KBM-7 (cell line): Measurements from ENCODE around the gene RFX1.
A peak's percentile ranks its signal among the peaks of the same experiment; 100 is the strongest.

ENCODE experiments used
- DNase-seq: peaks from one replicate; pipeline ENCODE4 v3.0.0-alpha.2; 2015
- in situ Hi-C: fragments of 300-500 bp; cut with MboI; formaldehyde crosslinking; loops from 2 replicates; pipeline ENCODE4 v1.14.3; 2020; ENCODE audit warnings: low sequenced_read_pairs, low pct_unique_long_range_greater_than_20kb, mixed read lengths

RFX1 gene

DNA sequence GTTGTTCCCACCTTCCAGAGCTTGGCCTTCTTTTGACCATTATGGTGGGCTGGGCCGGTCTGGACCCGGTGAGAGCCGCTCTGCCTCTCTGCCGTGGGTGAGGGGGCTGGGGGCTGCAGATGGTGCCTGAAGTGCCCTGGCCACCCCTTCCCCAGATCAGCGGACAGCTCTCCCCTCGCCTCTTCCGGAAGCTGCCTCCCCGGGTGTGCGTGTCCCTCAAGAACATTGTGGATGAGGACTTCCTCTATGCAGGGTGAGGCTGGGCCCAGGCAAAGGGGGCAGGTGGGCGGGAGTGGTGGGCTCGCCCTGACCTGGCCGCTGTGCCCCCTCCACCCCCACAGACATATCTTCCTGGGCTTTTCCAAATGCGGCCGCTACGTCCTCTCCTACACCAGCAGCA is 51.9 kb downstream of the RFX1 start:
- in situ Hi-C loops = no loop called here
- DNase-seq = no peak

DNA sequence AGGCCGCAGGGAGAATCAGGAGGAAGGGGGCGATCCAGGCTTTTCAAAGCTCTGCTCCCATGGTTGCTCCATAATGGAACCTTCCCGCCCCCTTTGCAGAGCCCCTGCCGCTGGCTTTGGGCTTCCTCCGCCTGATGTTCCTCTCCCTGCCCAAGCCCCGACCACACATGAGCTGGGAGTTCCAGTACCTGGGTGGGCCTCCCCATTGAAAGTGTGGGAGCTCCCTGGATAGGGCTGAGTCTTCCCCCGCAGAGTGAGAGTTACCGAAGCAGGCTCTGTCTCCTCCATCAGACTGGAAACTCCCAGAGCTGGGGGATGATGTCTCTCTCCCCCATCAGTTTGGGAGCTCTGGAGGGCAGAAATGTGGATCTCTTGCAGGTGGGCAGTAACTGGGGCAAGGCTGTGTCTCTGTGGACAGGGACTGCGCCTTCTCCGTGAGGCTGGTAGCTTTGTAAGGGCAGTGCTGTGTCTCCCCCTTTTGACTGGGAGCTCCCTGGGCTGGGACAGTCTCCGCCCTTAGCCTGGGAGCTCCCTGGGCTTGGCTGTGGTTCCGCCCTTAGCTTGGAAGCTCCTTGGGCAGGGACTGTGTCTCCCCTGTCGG is 53.1 kb downstream of the RFX1 start:
- in situ Hi-C loops = no loop called here
- peak; percentile 38 for DNase-seq

DNA sequence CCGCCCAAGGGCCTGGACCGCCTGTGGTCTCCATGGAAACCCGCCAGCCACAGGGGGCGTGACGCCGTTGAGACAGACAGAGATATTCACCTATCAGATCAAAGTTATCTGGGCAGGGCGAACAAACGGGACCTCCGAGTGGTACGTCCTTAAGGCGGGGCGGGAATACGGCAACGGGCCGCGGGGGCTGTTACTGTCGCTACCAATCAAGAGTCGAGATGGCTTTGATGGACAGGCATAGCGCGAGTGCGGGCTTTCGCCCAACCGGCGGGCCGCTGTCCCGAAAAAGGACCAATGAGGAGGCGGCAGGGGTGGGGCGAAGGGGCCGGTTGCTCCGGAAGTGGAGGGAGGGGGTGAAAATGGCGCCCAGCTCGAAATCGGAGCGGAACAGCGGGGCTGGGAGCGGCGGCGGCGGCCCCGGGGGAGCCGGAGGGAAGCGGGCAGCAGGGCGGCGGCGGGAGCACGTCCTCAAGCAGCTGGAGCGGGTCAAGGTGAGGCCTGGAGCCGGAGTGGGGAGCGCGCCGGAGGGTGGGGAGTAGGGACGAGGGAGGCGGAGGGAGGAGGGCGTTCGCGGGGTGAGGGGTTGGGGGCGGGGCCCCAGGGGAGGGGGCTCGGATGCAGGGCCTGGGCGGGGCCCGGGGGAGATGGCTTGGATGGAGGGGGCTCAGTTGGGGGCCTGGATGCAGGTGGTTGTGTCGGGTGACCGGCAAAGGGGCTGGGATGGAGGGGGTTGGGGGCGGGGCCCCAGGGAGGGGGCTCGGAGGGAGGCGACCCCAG is 53.8 kb downstream of the RFX1 start, which contains the start of gene DCAF15:
TSS of gene DCAF15 (plus strand) at position 356 of the 777 bp plus-strand sequence. CDS start at position 360, 4 bp downstream.
- DNase-seq = peak; percentile 99
- in situ Hi-C loops = no loop called here

DNA sequence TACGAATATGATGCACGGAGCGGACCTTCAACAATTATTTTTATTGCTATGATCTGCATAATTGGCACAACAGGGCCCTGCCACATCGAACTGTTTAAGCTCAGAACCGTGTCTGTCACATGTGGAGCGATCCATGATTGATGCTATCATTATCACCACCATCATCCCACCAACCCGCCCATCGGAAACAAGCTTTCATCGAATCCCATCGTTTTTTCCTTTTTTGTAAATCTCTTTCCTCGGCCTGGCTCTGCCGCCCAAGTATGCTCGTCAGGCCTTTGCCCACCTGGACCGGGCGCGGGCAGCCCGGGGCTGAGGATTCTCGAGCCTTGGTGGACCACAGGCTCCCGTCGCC is 54.3 kb downstream of the RFX1 start:
- no peak for DNase-seq
- in situ Hi-C loops = no loop called here

DNA sequence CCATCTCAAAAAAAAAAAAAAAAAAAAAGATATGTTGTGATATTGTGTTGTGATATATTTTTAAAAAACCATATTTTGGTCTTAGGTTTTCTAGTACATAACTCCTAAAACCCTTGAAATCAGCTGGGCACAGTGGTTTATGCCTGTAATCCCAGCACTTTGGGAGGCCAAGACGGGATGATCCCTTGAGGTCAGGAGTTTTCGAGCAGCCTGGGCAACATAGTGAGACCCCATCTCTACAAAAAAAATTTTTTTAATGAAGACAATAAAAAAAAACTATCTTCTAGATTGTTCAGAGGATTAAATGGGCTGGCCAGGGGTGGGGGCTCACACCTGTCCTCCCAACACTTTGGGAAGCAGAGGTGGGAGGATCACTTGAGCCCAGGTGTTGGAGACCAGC is 55.1 kb downstream of the RFX1 start:
- in situ Hi-C loops = no loop called here
- no peak for DNase-seq

DNA sequence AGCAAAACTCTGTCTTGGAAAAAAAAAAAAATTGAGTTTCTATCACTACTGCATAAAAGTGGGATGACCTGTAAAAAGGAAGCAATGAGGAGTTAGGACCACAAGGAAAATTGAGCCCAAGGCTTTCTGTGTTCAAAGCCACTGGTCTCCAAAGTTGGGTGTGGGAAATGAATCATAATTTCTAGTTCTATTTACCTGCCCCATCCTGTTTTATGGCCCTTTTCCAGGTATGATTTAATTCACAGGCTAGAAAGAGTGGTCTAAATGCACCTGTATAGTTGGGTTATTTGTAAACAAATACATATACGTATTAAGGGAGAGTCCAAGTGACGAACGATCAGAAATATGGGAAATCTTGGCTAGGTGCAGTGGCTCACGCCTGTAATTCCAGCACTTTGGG is 59.7 kb downstream of the RFX1 start:
- in situ Hi-C loops = no loop called here
- DNase-seq = no peak

DNA sequence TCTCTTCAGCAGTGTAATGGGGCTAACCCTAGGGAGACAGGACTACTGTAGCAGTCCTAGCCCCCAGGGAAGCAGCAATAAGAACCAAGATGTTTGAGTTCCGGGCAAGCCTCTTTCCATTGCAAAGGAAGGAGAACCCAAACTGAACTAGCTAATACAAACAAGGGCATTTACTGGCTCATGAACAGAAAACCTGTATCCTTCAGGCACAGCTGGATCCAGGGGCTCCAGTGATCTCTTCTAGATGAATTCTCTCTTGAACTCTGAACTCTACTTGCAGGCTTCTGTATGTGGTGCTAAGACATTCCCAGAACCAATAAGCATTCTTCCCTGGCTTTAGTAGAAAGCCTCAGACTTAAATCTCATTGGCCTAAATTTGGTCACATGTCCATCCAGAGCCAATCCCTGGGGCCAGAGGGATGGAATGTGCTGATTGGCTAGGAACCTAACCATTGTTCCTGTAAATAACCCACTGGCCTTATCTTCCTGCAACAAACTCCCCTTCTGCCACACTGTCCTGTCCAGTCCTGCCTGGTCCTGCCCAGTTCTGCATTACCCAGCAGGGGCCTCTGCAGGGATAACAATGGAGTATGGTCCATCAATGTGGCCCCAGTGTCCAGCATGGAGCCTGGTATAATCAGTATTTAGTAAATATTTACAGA is 64.0 kb downstream of the RFX1 start:
- in situ Hi-C loops = no loop called here
- DNase-seq = no peak

DNA sequence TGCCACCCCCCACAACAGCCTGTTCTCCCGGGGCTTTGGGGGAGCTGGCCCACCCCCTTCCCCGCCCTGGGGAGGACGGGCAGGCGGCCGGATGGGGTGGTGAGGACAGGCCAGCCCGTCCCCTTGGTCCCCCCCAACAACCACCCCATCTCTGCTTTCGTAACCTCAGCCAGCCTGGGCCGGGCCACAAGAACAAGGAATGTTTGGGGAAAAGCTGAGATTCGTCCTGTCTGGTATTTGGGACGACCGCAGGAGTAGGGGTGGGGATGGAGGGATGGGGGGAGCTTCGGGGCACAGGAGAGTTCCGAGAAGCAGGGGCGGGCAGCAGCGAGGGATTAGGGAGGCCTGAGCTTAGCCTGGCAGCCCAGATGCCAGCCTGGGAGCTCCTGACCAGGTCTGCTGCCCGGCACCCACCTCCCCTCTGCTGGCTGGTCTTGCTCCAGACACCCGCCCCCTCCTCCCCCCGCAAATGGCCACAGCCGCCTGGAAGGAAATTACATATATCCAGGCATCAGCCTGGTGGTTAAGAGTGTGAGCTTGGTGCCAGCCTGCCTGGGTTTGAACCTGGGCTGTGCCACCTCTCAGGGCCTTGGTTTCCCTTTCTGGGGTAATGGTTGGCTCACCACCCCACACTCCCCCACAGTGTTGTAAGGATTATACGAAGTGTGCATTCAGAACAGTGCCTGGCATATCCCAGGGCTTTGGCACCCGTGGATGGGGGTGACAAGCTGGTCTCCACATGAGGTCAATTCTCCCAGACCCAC is 67.6 kb downstream of the RFX1 start, which contains the start of gene PODNL1:
TSS of gene PODNL1 (minus strand) at position 117 of the 764 bp plus-strand sequence. CDS start 236 bp downstream, outside the sequence.
- in situ Hi-C loops = no loop called here
- DNase-seq = no peak

DNA sequence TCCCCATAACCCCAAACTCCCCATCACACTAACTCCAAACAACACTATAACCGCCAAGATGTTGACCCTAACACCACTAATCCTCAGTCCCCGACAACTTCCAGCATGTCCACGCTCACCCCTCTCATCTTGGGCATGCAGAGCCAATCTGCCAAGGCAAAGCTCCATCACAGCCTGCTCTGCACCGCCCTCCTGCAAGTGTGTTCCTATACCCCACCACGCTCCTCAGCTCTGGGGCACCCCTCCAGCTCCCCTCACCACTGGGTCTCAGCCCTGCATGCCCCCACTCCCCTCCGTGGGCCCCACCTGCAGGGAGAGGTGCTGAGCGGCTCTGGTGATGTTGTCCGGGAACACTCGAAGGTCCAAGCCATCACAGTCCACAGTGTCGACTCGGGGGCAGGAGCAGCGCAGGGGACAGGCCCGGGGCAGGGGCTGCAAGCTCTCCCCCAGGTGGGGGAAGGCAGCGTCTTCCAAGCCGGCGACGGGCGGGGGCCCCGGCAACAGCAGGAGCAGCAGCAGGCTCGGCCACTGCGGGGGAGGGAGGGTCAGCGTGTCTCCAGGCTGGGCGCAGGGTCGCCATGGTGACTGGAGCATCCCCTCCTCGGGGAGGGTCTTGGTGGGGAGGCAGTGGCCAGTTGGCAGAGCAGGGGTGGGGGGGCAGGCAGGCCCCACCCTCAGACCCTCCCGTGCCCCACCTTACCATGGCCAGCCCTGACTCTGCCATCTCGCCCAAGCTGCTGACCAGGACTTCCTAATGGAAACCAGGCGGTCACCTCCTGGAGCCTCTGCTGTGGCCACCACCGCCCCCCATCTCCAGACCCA is 68.4 kb downstream of the RFX1 start:
- in situ Hi-C loops = no loop called here

DNA sequence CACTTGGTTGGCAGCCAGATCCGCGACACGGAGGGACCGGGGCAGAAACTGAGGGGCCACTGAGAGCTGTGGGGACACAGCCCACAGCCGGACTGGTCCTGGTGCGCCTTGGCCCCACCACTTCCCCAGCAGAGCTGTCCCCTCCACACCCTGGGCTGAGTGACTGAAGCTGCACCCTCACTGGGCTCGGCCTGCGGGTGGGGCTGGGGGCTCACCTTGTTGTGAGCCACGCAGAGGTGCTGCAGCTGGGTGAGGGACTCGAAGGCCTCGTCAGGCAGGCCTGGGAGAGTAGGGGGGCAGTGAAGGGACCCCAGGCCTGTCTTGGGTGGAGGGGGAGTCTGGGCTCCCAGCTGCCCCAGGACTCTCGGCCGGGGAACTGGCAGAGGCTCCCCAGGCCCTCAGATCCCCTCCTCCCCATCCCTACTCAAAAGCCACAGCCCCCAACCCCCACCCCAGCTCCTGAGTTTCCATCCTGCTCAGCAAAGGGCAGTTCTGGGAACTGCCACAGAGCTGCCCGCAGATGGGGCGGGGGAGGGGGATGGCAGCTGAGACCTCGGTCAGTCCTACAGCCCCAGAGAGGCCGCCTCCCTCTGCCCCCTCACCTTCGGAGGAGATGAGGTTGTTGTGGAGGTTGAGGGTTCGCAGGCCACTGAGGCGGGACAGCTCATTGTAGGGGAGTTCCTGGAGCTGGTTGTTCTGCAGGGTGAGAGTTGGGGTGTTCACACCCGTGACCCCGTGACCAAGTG is 70.2 kb downstream of the RFX1 start:
- in situ Hi-C loops = no loop called here
- peak; percentile 46 for DNase-seq

More for the DNA sequence above, 68.4 kb downstream of the RFX1 start:
- no peak for DNase-seq

DNA sequence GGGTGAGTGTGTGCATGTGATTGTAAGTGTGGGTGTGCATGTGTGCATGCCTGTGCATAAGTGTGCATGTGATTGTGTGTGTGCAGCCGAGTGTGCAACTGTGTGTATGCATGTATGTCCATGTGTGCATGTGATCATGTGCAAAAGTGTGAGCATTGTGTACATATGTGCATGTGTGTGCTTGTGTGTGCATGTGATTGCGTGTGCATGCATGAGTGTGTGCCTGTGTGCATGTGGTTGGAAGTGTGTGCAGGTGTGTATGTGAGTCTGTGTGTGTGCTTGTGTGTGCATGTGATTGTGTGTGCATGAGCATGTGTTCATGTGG is 71.4 kb downstream of the RFX1 start:
- no peak for DNase-seq
- in situ Hi-C loops = no loop called here

DNA sequence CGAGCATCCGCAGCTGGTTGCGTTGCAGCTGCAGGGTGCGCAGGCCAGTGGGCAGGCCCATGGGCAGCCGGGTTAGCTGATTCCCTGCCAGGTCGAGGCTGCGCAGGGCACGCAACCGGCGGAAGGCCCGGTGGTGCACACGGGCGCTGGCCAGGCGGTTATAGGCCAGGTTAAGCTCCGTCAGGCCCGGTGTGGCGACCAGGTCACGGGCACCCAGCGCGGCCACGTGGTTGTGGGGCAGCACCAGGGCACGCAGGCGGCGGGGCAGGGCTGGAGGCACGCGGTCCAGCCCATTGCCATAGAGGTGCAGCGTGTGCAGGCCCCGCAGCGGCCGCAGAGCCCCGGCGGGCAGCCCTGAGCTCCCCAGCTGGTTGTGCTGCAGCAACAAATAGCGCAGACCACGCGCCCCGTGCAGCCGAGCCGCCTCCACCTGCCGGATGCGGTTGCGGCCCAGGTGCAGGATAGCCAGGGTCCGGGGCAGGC is 73.2 kb downstream of the RFX1 start:
- in situ Hi-C loops = no loop called here
- DNase-seq = no peak

DNA sequence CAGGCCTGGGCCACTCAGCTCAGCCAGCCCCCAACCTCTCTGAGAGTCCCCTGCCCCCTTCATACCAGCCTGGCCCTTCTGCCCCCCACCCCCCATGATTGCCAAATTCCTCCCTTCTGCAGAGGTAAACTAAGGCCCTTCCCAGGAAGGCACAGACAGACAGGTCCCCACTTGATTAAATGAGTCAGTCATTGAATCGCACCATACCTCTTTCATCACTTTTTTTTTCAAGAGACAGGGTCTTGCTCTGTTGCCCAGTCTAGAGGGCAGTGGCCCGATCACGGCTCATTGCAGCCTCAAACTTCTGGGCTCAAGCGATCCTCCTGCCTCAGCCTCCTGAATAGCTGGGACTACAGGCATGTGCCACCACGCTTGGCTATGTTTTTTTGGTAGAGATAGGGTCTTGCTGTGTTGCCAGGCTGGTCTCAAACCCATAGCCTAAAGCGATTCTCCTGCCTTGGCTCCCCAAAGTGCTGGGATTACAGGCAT is 73.9 kb downstream of the RFX1 start:
- no peak for DNase-seq

DNA sequence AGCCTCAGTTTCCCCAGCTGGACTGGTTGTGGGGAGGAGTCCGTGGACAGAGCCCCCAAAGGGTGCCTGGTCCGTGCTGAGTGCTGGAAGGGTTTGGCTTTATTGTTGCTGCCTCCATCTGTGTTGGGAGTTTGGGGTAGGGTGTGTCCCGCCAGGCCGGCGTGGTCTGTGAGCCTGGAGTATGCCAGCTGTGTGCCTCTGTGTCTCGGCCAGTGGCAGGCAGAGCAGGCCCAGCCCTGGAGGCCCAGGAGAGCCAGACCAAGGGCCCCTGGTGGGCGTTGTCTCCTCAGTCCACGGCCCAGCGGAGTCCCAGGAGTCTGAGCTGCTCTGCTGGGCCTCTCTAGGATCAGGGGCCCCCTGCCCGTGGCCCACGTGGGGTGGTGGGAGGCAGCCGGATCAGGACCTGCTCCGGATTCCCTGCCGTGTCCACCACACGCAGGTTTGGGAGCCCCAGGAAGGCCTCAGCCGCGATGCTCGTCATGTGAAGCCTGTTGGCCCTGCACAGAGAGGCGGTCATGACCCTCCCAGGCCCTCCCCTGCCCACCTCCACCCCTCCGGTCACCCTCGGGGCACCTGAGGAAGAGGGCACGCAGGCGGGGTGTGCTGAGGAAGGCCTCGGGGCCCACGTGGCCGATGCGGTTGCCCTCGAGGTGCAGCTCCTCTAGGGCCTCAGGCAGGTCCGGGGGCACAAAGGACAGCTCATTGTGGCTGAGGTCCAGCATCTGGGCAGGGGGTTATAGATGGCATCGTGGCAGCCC is 74.5 kb downstream of the RFX1 start:
- no peak for DNase-seq
- in situ Hi-C loops = no loop called here

More for the DNA sequence above, 73.9 kb downstream of the RFX1 start:
- in situ Hi-C loops = no loop called here

DNA sequence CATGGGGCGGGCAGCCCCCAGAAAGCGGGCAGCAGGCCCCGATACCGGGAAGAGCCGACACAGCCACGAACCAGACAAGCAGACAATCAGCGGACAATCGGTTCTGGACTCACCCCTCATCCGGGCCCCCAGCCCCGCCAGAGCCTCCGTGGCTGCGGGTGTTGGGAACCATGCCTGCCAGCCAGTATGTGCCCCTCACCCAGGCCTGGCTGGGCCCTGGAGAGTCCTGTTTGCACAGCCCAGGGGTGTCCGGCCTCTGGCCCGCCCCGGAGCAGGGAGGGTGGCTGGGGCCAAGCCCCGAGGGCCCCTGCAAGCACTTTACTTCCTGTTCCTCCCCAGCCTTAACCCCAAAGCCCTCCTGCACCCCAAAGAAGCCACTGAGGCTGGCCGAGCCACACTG is 75.7 kb downstream of the RFX1 start:
- in situ Hi-C loops = no loop called here
- DNase-seq = no peak

DNA sequence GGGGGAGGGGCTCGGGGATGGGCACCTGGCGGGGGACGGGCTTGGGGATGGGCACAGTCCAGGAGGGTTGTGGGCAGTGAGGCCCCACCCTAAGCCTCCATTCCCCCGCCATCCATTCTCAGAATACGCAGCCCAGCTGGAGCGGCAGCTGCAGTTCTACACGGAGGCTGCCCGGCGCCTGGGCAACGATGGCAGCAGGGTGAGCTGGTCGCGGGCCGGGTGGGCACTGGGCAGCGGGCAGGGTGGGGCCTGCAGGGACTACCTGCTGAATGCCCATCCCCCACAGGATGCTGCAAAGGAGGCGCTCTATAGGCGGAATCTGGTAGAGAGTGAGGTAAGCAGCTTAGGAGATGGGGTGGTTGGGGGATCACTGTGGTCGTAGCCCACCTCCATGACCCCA is 76.2 kb downstream of the RFX1 start:
- in situ Hi-C loops = no loop called here
- no peak for DNase-seq

DNA sequence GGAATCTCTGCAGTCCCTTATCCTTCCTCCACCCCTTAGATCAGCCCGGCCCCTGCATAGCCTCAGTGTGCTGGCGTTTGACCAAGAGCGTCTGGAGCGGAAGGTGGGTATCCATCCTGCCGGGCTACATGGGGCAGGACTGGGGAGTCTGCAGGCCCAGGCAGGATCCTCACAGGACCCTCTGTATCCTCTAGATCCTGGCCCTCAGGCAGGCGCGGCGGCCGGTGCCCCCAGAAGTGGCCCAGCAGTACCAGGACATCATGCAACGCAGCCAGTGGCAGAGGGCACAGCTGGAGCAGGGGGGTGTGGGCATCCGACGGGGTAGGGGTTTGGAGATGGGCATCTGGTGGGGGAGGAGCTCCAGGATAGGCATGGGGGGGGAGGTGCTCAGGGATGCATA is 76.8 kb downstream of the RFX1 start:
- in situ Hi-C loops = no loop called here
- no peak for DNase-seq
